HEK293 (cell line): ENCODE results near the gene AKAP9.
"Not testable (repeated sequence)": the region's sequence is repeated elsewhere in the genome, so short reads cannot be mapped to it uniquely, and the experiment has no call there.

Source experiments
- ATF2 ChIP-seq: fragments of 450-650 bp; formaldehyde crosslinking; IDR thresholded peaks from 2 replicates; pipeline ENCODE4 v1.5.1; 2016; ENCODE audit warnings: missing biosample characterization, missing genetic modification characterization, low read depth
- CTCF ChIP-seq: fragments of 450-650 bp; formaldehyde crosslinking; IDR thresholded peaks from 2 replicates; pipeline ENCODE4 v1.5.1; 2016; ENCODE audit warnings: missing biosample characterization, missing genetic modification characterization
- MZF1 ChIP-seq: fragments of 450-650 bp; formaldehyde crosslinking; IDR thresholded peaks from 2 replicates; pipeline ENCODE4 v1.5.1; 2017; ENCODE audit warnings: missing biosample characterization, missing genetic modification characterization, borderline replicate concordance
- SCRT2 ChIP-seq: fragments of 450-650 bp; formaldehyde crosslinking; IDR thresholded peaks from 2 replicates; pipeline ENCODE4 v1.5.1; 2016; ENCODE audit warnings: missing biosample characterization, missing genetic modification characterization
- ZBTB21 ChIP-seq: fragments of 450-650 bp; formaldehyde crosslinking; IDR thresholded peaks from 2 replicates; pipeline ENCODE4 v1.5.1; 2017; ENCODE audit warnings: missing biosample characterization, missing genetic modification characterization
- ZBTB26 ChIP-seq: fragments of 450-650 bp; formaldehyde crosslinking; optimal IDR thresholded peaks from 2 replicates; pipeline ENCODE3; 2016; ENCODE audit warnings: missing biosample characterization, mild to moderate bottlenecking, missing genetic modification characterization
- ZBTB6 ChIP-seq: fragments of 450-650 bp; formaldehyde crosslinking; IDR thresholded peaks from 2 replicates; pipeline ENCODE4 v1.5.1; 2017; ENCODE audit warnings: missing biosample characterization, missing genetic modification characterization
- ZNF664 ChIP-seq: fragments of 450-650 bp; formaldehyde crosslinking; IDR thresholded peaks from 2 replicates; pipeline ENCODE4 v1.5.1; 2016; ENCODE audit warnings: missing biosample characterization, missing genetic modification characterization
- ZNF792 ChIP-seq: fragments of 450-650 bp; formaldehyde crosslinking; IDR thresholded peaks from 2 replicates; pipeline ENCODE4 v1.5.1; 2016; ENCODE audit warnings: missing biosample characterization, missing genetic modification characterization

- not testable (repeated sequence) for TF ChIP-seq CTCF; ATF2 (tag by site-specific recombination); ZBTB21 (tag by site-specific recombination); ZNF664; SCRT2; MZF1 (tag by site-specific recombination); ZBTB26 (tag by site-specific recombination); ZBTB6; ZNF792 (tag by site-specific recombination)
Measured at GRCh38 chr7:91944970-91945369, 4.3 kb downstream of the AKAP9 start.
